SIG-M5 (cell line): ENCODE measurements around the gene RPLP2.

ENCODE experiments used
- DNase-seq: peaks from one replicate; lab custom pipeline; 2025; lab: John Stamatoyannopoulos, UW

The RPLP2 gene

DNA sequence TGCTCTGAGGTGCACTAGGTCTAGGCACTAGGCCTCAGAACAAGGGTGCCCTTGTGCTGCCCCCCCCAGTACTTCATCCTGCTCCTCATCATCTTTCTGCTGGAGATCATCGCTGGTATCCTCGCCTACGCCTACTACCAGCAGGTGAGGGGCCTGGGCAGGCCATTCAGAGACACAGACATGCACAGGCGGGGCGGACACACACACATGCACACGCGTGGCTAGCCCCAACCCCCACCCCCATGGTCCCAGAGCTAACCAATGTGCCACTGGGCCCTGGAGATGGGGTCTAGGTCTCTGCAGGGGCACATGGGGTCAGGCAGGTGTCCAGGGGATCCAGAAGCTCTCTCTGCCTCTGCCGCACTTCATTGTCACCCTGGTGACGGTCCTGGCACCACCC, 26.9 kb downstream of the RPLP2 start:
- no peak for DNase-seq

DNA sequence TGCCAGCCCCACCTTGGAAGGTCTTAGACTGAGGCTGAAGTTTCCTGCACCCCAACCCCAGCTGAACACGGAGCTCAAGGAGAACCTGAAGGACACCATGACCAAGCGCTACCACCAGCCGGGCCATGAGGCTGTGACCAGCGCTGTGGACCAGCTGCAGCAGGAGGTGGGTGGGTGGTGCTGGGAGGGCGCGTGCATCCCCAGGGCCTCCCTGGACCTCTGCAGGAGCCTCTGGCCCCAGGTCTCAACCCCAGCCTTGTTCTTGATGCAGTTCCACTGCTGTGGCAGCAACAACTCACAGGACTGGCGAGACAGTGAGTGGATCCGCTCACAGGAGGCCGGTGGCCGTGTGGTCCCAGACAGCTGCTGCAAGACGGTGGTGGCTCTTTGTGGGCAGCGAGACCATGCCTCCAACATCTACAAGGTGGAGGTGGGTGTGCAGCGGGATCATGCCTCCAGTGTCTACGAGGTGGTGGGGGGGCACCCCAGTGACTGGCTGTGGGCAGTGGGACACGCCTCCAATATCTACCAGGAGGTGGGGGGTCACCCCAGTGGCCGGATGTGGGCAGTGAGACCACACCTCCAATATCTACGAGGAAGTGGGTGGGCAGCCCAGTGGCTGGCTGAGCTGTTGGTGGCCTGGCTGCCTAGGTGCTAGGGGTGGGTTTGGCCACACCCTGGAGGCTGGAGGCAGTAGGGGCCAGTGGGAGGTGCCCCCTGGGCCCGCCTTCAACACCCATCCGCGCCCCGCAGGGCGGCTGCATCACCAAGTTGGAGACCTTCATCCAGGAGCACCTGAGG, 27.6 kb downstream of the RPLP2 start:
- DNase-seq = no peak

- no peak for DNase-seq
Measured at GRCh38 chr11:837990-838307, 28.2 kb downstream of the RPLP2 start.

DNA sequence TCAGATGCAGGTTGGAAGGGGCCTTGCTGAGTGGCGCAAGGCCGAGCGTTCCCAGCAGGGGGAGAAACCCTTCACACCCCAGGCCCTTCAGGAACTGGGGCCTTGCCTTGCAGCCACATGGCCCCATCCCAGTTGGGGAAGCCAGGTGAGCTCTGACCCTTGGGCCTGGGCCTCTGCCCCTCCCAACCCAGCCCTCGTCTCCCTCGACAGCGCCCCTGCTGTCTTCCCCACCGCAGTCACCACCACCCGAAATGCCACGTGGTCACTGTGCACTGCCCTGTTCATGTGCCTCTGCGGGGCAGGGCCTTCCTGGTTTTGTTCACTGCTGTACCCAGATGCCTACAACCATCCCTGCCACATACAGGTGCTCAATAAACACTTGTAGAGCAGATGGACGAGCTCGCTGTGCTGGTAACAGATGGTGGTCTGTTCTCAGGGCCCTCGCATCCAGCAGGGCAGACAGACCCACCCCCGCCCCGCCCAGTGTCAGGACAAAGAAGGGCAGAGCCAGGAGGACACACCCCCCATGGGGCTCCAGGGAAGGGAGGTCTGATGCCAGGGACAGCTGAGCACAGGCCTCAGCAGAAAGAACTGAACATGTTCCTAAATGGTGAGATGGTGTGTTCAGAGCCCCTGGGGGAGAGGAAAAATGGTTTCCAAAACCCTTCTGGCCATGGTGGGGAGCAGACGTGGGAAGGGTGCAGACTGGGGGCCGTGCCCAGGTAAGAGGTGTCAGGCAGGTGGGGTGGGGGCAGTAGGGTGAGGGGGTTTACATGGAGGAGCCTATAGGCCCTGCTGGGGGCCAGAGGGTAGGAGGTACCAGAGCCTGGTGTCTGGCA, 28.9 kb downstream of the RPLP2 start:
- no peak for DNase-seq

GRCh38 chr11:839280-839623, 29.5 kb downstream of the RPLP2 start:
- DNase-seq = no peak

DNA sequence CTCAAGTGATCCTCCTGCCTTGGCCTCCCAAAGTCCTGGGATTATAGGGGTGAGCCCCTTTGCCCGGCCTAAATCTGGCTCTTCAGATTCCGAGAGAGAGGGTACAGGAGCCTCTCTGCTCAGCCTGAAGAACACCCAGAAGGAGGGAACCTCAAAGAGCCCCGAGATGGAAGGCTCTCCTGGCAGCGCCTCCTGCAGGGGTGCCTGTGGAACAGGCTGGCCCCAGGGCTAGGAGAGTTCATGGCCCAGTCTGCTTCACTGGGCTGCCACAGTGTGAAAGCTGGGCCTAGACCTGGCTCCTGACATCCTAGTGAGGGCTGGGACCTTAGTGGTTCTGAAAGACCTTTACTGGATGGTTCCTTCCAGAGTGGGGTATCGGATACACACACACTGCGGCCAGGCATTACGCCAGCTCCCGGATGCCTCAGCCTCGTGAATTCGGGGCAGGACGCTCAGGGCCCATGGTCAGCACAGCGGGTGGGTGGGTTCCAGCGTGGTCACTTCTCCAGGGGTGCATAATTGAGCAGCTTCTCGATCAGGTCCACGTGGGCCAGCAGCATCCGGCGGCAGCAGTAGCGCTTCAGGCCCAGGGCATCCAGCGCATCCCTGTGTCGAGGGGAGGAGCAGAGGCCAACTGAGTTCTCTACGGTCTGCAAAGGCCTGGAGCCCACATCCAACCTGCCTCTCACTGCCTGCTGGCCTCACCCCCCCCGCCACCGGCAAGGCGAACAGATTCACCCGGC, 30.3 kb downstream of the RPLP2 start:
- no peak for DNase-seq

GRCh38 chr11:841981-842369, 32.2 kb downstream of the RPLP2 start:
- DNase-seq = no peak

DNA sequence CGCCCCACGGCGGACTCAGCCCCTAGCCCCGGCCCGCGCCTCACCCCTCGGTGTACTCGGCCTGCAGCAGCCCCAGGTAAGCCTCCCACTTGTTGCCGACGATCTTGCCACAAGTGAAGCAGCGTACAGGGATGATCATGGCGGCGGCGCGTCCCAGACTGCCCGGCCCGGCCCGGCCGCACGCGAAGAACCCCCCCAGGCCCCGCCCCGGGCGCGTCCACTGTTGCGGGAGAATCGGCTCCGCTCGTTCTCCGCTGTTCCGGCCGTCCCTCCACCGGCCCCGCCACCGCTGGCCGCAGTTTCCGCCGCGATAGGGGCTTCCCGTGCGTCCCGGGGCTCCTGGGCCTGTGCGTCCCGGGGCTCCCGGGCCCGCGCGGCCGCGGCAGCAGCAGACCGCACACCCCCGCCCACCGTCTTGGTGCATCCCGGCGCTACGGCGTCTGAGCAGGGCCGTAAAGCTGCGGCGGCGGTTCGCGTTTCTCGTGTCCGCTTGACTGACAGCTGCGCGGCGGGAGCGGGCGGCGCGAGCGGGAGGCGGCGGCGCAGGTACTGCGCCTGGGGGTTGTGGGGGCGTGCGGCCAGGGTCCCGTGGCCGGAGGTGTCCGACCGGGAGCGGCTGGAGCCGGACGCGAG, 32.7 kb downstream of the RPLP2 start, which contains the start of the genes POLR2L and TSPAN4:
Gene POLR2L, minus strand, starts transcription at position 160 of the 633 bp plus-strand sequence. Its CDS starts 21 bp downstream, at position 139.
Gene TSPAN4, plus strand, starts transcription at position 483 of the 633 bp plus-strand sequence. CDS start 7,453 bp downstream, outside the sequence.
- DNase-seq = no peak

DNA sequence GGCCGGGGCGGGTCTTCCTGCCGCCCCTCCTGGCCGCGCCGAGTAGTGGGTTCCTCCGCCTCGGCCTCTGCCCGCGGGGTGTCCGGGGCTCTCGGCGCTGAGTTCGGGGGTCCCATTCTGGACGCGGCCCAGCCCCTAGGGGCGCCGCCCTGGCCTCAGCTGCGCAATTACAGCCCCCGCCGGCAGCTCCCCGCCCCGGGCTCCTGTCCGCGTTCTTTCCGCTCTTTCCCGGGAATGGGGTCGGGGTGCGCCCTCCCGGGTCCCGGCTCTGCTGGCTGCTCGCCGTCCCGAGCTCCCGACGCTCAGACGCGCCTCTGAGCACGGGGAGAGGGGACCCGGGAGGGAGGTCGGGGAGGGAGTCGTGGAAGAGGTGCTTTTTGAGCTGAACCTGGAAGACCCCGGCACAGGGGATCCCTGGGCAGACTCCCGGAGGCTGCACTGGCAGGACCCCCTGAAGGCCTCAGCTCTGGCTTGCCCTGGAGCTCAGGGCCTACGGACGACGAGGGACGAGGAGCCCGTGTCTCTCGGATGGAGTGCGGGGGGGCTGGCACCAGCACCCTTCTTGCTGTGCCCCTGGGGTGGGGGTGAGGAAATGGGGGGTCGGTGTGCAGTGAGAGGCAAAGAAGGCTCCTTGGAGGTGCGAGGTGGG, 33.4 kb downstream of the RPLP2 start:
- no peak for DNase-seq

DNA sequence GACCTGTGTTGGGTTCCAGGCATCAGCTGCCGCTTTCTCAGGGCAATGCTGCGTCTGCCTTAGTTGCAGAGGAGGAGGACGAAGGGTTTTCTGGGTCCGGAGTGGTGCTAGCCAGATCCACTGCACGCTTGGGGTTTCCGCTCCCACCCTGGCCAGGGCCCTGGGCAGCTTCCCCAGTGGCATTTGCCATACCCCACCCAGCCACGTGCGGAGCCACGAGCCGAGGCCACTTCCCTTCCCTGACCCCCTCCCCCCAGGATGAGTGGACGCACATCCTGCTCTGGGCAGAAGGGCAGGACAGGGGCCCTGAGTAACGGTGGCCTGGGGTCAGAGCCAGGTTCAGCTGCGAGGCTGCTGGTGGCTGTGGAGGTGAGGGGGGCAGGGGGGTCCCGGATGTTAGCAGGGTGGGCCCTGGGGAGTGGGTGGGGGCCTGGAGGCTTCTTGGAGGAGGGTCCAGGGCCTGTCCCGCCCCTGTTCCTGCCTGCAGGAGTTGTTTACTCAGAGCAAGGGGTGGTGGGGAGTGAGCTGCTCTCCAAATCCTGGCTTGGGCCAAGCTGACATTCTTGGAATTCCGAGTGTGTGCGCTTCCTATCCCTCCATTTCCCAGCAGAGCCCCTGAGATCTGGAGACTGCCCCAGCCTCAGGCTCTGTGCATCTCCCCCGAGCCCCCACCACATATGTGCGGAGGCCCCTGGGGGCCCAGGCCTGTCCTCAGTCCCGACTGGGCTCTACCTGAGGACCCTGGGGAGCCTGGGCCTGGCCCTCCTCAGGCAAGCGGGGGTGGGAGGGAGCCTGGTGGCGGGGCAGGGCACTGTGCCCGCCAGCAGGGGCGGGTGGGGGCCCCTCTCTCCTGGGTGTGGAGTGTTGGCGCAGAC, 34.3 kb downstream of the RPLP2 start:
- no peak for DNase-seq

DNA sequence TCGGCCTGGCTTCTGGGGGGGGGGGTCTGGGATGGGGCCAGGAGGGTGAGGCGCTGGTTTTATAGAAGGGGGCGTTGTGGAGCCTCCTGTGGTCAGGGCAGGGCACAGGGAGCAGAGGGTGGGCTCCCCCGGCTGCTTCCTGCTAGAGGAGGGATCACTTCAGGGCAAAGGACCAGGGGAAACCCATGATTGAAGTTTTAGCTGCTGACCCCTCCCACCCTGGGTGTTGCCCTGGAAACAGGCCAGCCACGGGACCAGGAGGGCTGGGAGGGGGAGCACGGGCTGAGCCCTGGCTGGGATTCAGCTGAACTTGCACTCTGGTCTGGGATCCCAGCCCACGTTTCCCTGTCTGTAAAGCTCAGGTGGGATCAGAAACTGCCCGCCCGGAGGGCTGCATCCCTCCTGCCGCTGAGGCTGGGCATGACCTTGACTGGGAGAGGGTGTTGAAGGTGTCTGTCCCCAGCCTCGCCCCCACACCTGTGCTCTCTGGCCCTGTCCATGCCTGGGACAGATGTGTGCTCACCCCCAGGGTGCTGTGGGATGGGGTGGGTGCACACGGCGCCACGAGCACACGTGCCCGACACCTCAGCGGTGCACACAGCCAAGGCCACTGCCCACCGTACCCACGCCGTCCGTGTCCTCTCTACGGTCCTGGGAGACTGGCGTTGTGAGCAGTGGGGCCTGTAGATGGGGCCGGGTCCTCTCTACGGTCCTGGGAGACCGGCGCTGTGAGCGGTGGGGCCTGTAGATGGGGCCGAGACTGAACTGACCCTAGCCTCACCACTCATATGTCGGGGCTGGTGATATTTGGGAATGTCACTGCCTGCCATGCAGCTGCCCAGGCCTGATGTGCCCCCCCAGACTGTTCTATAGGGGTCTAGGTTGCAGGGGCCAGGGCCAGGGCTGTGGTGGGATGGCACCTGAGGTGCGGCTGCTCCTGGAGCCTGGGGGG, 35.2 kb downstream of the RPLP2 start:
- no peak for DNase-seq

DNA sequence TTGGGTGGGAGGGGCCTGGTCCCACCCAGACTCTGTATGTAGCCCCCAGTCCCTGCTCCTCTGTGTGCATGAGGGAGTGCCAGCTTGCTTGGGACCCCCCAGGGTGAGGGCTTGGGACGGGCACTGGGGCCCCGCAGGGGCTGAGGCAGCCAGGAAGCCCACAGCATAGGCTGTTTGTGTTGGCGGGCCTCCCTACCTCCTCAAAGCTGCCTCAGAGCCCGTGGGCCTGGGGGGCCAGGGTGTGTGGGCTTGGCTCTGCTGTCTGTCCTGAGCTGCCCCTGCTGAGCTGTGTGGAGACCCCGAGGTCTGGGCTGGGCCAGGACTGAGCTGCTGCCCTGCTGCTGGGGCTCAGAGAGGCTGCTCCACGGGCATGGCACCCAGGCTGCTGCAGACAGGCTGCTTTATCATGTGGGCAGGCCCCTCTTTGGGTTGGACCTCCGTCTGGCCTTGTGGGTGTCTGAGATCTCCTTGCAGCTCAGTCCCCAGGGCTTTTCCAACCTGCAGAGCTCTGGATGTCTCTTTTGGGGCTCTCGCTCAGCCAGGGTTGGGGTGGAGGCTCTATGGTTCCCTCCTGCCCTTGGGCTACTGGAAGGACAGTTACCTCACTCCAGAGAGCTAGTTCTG, 36.2 kb downstream of the RPLP2 start:
- DNase-seq = no peak

DNA sequence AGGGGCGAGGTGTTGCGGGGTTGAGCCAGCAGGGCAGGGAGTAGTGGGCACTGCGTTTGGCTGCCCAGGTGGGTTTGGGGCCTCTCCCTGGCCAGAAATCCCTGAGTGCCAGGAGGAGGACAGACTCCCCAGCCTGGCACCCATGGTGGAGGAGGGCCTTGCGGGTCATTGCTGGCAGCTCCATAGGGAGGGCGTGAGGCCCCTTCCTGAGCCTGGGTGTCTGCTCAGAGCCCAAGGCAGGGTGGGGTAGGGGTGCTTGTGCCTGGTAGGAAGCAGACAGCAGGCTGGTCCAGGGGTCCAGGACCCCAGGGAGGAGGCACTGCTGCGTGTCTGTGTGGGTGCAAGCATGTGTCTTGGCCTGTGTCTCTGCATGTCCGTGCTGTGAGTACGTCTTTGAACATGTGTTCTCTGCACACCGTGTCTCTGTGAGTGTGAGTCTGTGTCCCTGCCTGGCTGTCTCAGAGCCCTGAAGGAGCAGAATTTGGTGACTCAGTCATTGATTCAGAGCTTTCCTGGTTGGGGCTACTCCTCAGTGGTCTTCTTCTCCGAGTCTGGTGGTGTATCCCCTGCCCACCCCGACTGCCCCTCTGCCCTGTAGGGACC, 36.8 kb downstream of the RPLP2 start:
- DNase-seq = no peak

DNA sequence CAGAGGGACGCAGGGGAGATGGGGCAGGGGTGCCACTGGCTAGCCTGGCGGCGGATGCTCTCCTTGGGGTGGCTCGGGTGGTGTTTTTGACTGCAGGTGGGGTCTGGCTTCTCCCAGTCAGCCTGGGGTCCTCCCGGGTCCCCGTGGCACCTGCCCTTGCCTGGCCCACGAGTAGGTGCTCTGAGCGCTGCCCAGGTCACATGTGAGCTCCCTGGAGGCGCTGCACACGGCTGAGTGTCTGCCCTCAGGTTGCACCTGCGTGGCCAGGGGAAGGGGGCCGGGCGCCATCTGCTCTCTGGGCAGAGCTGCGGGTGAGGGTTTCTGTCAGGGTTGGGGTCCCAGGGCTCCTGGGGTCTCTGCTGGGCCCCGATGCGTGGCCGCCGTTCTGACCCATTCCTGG, 38.1 kb downstream of the RPLP2 start:
- no peak for DNase-seq

DNA sequence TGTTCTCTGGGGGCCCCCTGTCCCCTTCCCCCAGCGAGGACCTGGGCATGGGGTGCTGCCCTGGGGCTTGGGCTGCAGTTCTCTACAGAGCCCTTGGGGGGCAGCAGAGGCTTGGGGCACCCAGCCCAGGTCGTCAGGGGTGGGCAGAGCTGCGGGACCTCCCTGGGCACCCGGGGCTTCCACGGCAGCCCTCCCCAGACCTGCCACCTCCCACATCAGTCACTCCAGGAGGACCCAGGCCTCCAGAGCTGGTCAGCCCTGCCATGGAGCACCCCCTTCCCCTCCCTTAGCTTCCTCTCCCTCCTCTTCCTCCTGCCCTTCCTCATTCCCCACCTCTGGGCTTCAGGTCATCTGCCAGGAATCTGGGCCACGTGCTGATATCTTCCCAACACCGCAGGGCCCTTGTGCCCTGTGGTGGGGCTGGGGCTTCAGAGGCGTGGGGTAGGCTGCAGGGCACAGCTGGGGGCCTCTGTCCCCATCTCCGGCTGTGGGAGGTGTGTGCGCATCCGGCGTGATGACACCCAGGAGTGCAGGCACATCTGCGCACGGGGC, 38.7 kb downstream of the RPLP2 start:
- no peak for DNase-seq

- no peak for DNase-seq
Measured at GRCh38 chr11:849104-849824, 39.5 kb downstream of the RPLP2 start.

DNA sequence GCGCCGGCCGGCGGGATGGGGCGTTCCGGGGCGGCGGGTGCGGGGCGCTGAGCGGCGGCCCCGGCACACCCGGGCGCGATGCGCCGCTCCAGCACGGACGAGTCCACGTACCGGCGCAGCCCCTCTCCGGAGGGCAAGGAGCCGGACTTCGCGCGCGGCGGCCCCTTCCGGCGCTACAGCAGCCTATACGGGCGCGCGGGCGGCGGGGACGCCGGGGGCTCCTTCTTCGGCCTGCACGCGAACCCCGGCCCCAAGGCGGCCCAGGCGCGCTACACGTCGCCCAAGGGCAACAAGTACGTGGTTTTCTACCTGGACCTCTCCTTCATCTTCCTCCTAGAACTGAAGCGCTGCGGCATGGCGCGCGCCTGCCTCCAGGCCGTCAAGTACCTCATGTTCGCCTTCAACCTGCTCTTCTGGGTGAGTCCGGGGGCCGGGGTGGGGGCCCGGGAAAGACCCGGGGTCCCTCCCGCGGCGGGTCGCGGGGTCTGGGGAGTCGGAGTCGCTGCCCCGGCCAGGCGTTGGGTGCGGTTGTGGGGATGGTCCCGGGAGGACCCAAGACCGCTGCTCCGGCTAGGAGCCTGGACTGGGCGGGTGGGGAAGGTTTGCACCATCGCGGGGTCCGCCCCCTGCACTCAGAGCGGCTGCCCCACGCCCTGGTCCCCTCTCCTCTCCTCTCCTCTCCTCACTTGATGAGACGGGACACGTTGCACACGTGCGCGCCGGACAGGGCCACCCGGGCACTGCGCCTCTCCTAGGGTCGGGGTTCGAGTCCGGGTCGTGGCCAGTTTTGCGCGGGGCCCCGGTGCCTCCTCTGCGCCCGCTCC, 40.4 kb downstream of the RPLP2 start:
- no peak for DNase-seq
